Hematopoietic multipotent progenitor cell treated with erythropoietin and hydrocortisone succinate and interleukin-3 and kit ligand, for 17 days (in vitro differentiated cells): ENCODE data around the gene AIF1.
"Not testable (repeated sequence)": the region's sequence is repeated elsewhere in the genome, so short reads cannot be mapped to it uniquely, and the experiment has no call there.

ENCODE experiments used
- DNase-seq: peaks from one replicate; pipeline ENCODE4 v3.0.0-alpha.2; 2015; ENCODE audit warnings: low spot score

The AIF1 gene

DNA sequence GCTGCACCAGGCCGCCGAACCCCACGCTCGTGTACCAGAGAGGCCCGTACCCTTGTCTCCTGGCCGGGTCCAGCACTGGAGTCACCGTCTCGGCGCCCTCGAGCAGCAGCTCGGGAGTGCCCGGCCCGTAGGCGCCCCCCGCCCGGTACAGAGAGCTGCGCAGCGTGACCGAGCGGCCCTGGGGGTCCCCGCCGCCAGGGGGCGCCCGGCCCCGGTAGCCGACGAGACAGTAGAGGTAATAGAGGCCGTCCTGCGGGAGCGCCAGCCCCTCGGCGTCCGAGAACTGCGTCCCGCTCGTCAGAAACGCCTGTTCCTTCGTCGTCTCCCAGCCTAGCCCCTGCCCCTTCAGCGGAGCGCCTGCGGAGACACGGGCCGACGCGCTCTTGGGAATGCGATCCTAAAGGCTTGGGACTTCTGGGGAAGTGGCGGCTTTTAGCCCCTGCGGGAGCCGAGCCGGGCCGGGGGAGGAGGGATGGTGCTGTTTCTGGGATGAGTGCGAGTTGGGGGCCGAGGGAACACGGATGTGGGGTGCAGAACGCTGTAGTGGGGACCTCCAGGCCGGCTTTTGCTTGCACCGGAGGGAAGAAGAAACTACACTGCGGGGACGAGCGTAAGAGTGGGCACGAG is 34.1 kb upstream of the AIF1 start:
- peak; percentile 77 for DNase-seq

DNA sequence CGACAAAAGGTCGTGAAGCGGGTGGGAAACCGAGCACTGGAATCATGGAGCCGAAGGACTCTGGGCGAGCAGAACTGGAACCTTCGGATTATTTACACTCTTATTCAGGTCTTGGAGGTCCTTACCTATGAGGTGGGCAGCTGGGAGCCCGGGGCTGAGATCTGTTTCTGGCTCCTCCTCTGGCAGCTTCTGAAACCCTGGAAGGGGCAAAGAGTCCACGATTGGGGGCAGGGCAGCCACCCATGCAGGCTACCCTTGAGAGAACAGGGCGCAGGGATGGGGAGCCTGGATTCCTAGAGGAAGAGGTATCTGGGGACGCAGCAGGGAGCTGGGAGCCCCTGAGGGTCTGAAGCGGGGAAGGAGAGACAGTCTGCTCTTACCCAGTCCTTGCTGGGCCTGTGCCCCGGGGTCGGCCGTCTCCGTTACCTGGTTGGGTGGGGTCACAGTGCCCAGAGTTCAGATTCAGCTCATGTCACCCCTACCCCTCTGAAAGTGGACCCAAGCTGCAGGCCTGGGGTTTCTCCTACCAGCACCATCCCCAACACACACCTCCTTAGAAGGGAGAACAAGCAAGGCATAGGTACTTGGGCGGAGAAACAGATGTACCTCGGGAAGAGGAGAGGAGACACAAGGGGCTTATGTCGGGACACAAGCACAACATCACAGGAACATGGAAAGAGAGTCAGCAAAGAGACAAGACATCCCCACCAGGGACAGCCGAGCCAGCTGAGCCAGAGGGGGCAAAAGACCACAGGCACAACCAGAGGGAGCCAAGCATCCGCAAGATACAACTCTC is 33.4 kb upstream of the AIF1 start:
- no peak for DNase-seq

DNA sequence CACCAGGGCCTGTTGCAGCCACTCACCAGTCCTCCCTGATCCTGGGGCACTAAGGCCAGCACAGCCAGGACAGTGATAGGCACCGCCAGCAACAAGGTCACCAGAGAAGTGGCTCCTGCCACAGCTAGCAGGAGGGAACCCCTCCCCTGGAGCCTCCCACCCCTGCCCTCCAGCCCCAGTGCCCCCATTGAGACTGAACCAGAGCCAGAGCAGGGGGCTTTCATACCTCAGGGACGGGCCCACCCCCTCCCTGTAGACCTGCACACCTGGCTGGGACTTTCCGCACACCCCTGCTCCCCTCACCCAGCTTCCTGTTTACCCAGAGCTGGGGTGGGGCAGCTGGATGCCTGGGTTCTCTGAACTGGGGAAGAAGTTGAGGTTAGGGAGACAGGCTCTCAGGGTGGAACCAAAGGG is 32.8 kb upstream of the AIF1 start, which contains the start of gene LTB:
Gene LTB (minus strand): TSS at position 195 of the 414 bp plus-strand sequence. CDS start 7 bp downstream, at position 188.
- DNase-seq: no peak

DNA sequence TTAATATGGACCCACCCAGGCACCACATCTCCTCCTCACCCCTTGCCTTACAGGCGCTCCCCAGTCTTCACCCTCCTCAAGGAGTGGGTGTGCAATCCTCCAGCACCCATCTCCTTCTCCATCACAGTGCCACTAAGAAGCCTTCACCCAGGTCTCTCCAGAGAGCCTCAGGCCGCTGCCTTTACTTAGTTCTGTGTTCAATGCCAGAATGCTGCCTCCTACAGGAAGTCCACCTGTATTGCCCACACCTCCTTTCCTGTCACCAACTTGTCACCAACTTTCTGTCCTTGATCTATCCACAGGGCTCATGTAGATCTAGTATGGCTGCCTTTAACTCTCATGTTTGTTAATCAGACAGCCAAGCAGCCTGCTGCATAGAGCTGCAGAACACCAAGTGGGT is 29.5 kb upstream of the AIF1 start:
- peak; percentile 19 for DNase-seq

DNA sequence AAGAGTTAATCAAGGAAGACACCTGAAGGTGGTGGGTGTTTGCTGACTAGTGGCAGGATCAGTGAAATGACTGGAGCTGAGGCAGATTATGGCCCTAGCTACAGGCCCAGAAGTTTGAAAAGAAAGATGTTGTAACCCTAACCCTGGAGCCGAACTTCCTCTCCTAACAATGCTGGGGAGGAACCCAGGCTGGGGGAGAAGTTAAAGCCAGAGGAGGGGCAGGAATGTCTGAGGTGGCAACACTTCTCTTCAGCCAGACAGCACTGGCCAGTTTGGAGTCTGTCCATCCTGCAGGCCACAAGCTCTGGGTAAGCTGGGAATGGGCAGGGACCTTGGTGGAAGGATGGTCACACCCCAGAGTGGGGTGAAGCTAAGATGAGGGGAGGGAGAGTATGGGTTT is 29.0 kb upstream of the AIF1 start, which contains the start of gene LST1:
Gene LST1 (plus strand): TSS at position 270 of the 400 bp plus-strand sequence. CDS start 1,023 bp downstream, outside the sequence.
- DNase-seq: no peak

DNA sequence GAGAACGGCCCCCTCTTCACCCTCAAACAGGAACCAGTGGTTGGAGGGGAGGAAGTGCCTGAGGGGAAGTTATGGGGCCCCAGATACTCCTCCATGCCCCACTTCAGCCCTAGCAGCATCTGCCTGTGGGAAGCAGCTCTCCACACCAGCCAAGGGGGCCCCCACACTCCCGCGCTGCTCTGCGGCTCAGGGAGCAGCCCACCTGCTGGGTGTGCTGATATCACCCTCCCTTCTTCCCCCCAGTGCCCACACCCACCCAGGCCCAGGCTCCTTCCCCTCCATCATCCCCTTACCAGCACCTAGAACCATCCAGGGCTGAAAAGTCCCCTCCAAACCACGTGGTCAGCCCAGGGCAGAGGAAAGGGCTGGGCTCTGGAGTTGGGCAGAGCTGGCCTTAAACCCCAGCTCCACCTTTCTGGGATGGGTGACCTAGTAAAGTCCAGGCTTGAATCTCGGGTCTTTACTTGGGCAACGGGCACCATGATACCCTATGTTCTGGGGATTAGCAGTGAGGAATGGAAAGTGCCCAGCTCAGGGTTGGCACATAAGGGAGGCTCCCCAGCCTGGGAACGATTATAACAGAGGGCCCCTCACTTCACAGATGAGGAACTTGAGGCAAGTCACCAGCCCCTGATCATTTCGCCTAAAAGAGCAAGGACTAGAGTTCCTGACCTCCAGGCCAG is 28.3 kb upstream of the AIF1 start:
- no peak for DNase-seq

DNA sequence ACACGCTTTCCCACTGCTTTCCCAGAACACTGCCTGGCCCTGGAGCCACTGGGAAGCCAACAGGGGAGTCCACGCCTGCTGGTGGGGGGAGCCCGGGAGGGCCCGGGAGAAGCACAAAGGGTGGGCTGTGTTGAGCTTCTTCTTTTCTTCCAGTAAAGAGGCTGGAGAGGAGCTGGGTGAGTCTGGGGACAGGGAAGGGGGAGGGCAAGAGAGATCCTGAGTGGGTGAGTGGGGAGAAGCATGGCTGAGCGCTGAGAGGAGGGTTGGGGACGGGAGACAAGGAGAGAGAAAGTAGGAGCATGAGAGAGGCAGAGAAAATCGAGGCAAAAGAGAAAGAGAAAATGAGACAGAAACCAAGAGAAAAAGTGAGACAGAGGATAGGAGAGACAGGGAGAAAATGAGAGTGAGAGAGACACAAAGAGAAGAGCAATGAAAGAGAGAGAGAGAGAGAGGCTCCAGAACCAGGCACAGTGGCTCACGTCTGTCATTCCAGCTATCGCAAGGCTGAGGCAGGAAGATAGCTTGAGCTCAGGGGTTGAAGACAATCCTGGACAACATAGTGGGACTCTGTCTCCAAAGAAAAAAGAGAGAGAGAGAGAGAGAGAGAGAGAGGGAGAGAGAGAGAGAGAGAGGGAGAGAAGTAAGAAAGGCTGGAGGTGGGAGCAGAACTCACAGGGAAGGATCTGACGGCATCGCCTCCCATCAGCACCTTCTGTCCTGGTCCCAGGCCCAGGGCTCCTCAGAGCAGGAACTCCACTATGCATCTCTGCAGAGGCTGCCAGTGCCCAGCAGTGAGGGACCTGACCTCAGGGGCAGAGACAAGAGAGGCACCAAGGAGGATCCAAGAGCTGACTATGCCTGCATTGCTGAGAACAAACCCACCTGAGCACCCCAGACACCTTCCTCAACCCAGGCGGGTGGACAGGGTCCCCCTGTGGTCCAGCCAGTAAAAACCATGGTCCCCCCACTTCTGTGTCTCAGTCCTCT is 26.9 kb upstream of the AIF1 start:
- DNase-seq: no peak

DNA sequence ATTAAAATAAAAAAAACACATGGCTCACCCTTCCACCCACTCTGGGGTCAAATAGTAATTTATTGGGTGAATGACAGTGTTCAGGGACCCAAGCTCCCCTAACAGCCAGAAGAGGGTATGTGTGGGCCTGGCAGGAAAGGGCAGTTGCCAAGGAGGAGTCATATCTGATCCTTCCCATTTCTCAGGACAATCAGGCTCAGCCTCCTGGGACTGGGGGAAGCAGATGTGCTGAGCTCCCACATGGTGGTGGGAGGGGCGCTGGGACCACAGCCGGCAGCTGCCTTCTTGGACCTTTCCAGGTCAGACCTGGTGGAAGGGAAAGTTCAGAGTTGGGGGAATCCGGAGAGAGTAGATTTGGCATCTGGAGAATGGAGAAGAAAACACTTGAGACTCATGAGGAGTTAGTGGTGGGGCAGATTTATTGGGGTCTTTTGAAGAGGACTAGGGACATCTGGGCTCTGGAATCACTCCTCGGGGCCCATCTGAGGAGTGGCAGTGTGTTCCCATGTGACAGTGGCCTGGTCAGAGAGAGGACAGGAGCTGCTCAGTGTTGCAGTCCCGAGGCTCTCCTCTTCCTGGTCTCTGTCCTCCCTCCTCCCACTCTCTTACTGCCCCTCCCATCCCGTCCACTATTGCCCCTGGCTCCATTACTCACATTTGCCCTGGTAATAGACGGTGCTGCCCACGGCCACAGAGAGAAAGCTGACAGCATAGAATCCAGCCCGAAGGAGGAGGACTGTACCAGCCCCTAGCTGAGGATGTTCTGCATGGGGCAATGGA is 26.0 kb upstream of the AIF1 start:
- DNase-seq: no peak

DNA sequence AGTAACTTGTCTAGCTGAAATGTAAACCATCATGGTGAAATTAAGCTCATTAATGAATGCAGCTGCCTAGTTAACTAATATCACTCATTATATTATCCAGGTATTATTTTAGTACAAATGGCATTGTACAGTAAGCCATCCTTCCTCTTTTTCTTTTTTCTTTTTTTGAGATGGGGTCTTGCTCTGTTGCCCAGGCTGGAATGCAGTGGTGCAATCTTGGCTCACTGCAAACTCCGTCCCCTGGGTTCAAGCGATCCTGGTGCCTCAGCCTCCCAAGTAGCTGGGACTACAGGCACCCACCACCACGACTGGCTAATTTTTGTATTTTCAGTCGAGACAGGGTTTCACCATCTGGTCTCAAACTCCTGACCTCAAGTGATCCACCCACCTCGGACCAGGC is 24.3 kb upstream of the AIF1 start:
- DNase-seq: not testable (repeated sequence)

DNA sequence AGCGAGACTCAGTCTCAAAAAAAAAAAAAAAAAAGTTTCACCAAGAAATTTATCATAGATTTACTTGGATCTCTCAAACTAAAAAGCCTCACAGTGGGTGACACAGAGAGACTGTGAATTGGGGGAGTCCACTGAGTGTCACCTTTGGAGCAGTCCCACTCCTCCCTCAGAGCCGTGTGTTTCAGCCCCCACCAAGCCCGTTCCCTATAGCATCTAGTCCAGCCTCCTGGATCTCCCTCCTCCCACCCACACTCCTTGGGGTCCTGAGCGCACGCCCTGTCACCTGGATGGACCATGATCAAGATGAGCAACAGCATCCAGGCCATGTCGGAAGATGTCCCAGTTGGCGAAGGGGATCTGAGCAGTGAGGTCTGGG is 22.6 kb upstream of the AIF1 start:
- no peak for DNase-seq

DNA sequence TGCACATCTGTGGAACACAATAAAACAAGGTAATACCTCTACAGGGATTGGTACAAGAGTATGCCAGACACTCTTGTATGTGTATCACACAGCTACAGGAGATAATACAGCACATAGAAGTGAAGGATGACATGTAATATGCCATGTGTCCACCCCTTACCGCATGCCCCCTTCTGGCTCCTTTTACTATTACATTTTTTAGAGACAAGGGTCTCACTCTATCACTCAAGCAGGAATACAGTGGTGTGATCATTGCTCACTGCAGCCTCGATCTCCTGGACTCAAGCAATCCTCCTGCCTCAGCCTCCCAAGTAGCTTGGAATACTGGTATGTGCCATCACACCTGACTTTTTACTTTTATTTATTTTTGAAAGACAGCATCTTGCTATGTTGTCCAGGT is 18.0 kb upstream of the AIF1 start:
- DNase-seq: peak; percentile 29

DNA sequence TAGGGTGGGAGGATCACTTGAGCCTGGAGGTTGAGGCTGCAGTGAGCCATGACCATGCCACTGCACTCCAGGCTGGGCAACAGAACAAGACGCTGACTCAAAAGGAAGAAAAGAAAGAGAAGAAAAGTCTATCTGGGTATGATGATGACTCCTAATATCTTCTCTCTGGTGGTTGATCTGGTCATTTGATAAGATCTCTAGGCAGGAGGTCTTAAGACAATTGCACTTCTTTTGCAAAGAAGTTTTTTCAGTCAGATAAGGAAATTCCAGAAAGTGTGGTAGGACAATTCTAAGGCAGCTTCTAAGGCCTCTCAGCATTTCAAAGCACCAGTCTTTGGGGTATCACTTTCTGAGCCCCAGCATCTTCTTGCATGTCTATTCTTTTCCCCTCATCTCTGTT is 7.7 kb upstream of the AIF1 start:
- DNase-seq: no peak

DNA sequence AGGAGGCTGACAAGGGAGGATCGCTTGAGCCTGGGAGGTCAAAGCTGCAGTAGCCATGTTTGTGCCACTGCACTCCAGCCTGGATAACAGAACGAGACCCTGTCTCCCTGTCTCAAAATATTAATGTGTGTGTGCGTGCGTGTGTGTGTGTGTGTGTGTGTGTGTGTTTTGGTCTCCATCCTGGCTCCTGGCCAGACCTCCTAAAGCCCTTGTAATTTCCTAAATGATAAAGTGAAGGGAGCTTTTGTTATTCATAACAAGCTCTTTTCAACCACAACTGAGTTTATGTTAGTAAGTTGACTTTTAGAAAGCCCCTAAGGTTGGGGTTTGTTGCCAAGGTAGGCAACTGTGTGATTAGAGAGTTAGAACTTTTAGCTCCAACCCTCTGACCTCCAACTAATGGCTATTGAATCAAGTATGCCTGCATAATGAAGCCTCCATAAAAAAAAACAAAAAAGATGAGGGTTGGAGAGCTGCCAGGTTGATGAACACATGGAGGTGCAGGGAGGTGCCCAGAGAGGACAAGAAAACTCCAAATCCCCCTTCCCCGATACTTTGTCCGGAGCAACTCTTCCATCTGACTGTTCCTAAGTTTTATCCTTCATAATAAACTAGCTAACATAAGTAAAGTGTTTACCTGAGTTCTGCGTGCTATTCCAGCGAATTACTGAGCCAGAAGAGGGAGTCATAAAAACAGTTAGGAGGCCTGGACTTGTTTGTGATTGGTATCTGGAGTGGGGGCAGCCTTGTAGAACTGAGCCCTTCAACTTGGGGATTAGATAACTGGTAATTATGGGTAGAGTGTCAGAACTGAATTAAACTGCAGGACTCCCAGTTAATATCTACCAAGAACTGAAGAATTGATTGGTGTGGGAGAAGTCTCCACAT is 5.3 kb upstream of the AIF1 start:
- DNase-seq: no peak

DNA sequence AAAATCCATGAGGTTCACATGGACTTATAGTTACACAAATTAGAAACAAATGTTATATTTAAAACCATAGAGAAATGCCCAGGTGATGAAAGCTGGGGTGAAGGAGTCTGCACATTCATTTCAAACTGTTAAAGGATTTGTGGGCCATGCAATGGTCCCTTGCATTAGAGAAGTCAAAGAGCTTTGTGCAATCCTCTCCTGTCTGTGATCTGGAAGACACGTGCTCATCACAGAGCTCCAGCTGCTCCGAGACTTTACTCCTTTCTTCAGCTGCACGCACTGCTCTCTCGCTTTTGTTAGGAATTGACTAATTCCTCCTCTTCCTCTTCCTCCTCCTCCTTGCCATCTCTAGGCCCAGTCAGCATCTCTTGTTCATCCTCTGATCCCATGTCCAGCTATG is 4.1 kb upstream of the AIF1 start:
- no peak for DNase-seq

DNA sequence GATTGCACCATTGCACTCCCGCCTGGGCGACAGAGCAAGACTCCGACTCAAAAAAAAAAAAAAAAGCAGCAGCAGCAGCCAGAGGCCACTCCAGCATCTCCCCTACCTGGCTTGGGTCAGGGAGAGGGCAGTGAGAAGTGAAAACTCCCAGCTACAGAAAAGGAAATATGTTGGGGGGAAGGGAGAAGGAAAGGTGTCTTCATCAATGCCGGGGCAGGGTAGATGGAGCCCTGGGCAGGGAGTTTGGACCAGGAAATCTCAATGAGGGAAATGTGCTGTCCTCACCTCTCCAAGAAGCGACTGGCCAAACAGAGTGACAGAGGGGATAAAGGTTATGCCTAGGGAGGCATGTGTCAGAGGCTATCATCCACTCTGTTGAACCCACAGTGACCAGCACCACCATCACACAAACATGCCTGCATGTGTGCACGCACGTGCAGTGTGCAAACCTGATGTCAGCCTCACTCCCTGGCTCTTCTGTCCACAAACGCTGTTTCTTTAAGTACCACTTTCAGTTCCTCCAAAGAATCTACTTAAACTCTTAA is 887 bp upstream of the AIF1 start:
- DNase-seq: no peak

DNA sequence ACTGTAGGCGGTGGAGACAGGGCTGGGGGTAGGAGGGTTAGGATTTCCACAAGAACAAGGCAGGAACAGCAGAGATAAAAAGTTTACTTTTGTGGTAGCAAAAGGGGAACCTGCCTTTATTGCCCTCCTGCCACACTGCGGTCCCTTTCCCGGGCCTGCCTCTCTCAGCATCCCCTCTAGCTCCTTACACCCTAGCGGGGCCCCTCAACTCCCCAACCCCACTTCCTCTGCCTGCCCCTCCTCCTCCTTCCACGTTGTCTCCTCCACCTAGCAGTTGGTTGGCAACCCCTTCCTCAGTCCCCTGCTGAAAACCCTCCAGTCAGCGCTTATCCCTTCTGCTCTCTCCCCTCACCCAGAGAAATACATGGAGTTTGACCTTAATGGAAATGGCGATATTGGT is 714 bp downstream of the AIF1 start:
- DNase-seq: no peak

DNA sequence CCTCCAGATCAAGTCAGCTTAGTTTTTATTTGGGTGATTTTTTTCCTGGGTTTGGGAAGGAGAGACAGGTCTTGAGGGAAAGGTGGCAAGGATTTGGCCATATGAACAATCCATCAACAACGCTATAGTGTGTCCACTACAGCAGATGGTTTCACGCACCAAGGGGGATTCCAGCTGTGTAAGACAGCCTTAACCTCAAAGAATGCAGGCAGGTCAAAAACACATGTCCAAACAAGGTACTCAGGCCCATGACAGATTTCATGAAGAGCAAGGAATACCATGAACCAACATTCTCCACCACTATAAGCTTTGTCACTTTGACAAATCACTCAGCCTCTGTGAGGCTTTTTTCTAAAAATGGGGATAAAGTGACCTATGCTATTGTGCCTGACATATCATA is 2.0 kb downstream of the AIF1 start:
- DNase-seq: no peak

DNA sequence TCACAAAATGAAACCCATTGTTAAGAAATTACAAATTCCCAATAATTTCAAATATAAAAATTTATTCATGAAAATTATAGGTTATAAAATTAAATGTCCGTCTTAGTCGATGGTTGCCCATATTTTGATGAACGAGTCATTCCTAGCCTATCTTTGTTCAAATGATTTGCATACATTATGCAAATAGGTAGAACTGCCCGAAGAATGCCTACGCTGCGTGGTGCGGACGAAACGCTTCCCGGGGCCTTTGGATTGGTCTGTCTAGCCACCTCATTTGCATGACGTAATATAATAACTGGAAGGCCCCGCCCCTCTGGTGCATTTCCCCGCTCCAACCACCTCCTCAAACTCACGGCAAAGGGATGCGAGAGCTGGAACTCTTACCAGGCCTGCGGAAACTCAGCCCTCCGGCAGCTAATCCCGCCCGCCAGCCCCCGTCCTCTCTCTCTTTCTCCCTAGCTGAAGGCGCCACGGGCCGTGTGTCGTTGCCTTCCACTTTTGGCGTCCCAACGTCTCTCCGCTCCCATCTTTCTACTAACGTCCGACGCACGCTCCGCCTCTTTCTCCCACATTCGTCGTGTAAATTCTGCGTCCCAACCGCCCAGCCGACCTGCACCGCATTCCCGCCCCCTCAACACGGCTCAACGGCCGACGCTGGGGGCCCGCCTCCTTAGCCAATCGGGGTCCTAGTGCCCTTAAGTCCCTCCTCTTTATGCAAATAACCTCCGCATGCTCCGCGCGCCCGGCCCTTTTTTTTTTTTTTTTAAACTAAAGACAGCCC is 5.0 kb downstream of the AIF1 start:
- DNase-seq: peak; percentile 96
